GM23248 (cell line): ENCODE data around the gene GADD45G. TPM values are rescaled to one million over a fixed set of nuclear protein-coding genes. Genes with fewer than 3 reads are reported as not detected.

Source experiments
- DNase-seq: peaks from one replicate; pipeline ENCODE4 v3.0.0-alpha.2; 2015
- H2AFZ ChIP-seq: fragments of 200-600 bp; sonication (generic); 2 replicates; pipeline ENCODE4 v1.6.1; 2016; ENCODE audit warnings: antibody characterized with exemption
- H3F3A ChIP-seq: fragments of 200-600 bp; sonication (generic); 2 replicates; pipeline ENCODE4 v1.6.1; 2016; ENCODE audit warnings: mild to moderate bottlenecking, antibody characterized with exemption, mixed run types; ENCODE audit not compliant: insufficient read depth
- H3K27ac ChIP-seq: fragments of 200-600 bp; sonication (generic); 2 replicates; pipeline ENCODE4 v1.5.1; 2016; ENCODE audit warnings: mild to moderate bottlenecking
- H3K27me3 ChIP-seq: fragments of 200-600 bp; sonication (generic); replicated peaks from 2 replicates; pipeline ENCODE4 v1.6.1; 2016; ENCODE audit warnings: mild to moderate bottlenecking; ENCODE audit not compliant: insufficient read depth
- H3K36me3 ChIP-seq: fragments of 200-600 bp; sonication (generic); 2 replicates; pipeline ENCODE4 v1.6.1; 2016; ENCODE audit warnings: low read depth, mild to moderate bottlenecking
- H3K4me1 ChIP-seq: fragments of 200-600 bp; sonication (generic); 2 replicates; pipeline ENCODE4 v1.6.1; 2016; ENCODE audit warnings: mild to moderate bottlenecking; ENCODE audit not compliant: insufficient read depth
- H3K4me2 ChIP-seq: fragments of 200-600 bp; sonication (generic); one replicate; pipeline ENCODE4 v1.6.1; 2016; ENCODE audit warnings: mild to moderate bottlenecking; ENCODE audit not compliant: unreplicated experiment
- H3K4me3 ChIP-seq: fragments of 200-600 bp; sonication (generic); 2 replicates; pipeline ENCODE4 v1.5.1; 2016; ENCODE audit warnings: mild to moderate bottlenecking
- H3K79me2 ChIP-seq: fragments of 200-600 bp; sonication (generic); 2 replicates; pipeline ENCODE4 v1.6.1; 2016; ENCODE audit warnings: mild to moderate bottlenecking; ENCODE audit not compliant: insufficient read depth
- H3K9ac ChIP-seq: fragments of 200-600 bp; sonication (generic); 2 replicates; pipeline ENCODE4 v1.6.1; 2016; ENCODE audit warnings: mild to moderate bottlenecking
- H3K9me2 ChIP-seq: fragments of 200-600 bp; sonication (generic); 2 replicates; pipeline ENCODE4 v1.6.1; 2016; ENCODE audit warnings: mixed run types, mild to moderate bottlenecking, moderate library complexity; ENCODE audit not compliant: insufficient read depth
- H3K9me3 ChIP-seq: fragments of 200-600 bp; sonication (generic); one replicate; pipeline ENCODE4 v1.6.1; 2017; ENCODE audit warnings: low read depth
- H4K20me1 ChIP-seq: fragments of 200-600 bp; sonication (generic); 2 replicates; pipeline ENCODE4 v1.6.0; 2016; ENCODE audit not compliant: insufficient read depth
- EZH2 ChIP-seq: fragments of 200-600 bp; sonication (generic); IDR thresholded peaks from 2 replicates; pipeline ENCODE4 v1.6.1; 2018; ENCODE audit warnings: antibody characterized with exemption, mild to moderate bottlenecking; ENCODE audit not compliant: insufficient read depth, poor library complexity, severe bottlenecking
- EZH2phosphoT487 ChIP-seq: fragments of 200-600 bp; sonication (generic); IDR thresholded peaks from 2 replicates; pipeline ENCODE4 v1.6.1; 2018; ENCODE audit warnings: antibody characterized with exemption, moderate library complexity, mild to moderate bottlenecking, low read depth; ENCODE audit not compliant: insufficient read depth
- WGBS, 2 experiments: methylation state at CpG; one replicate each; pipeline ENCODE4 v1.1.6; 2015 to 2017; ENCODE audit warnings: low lambda C conversion rate in 2 of 2, low coverage in 1 of 2; ENCODE audit errors: missing lambda C conversion rate in 2 of 2; 5-methylcytosine and 5-hydroxymethylcytosine counted together
- in situ Hi-C: fragments of 300-500 bp; cut with MboI; formaldehyde crosslinking; loops from 2 replicates; pipeline ENCODE4 v1.15.0; 2020
- polyA plus RNA-seq: library from polyadenylated mRNA; unstranded; fragments of >200 nt; fragmentation: Nextera tagmentation; extraction: Ambion mirVana; gene quantifications from 2 replicates; pipeline ENCODE4 v1.2.1, GENCODE V29; 2016
- total RNA-seq: library from RNA; depleted of rRNA; stranded (reverse); fragments of >200 nt; shearing (Covaris generic); gene quantifications from 2 replicates; pipeline ENCODE4 v1.2.3, GENCODE V29; 2014

Gene GADD45G
- total and polyA plus RNA-seq, 2 experiments from 2014 or later: 0.54 to 1.2 TPM

- no peaks in the 10 kb centered on the region for H4K20me1 ChIP-seq
- no peaks in the 10 kb centered on the region for H3F3A ChIP-seq
- no peaks in the 10 kb centered on the region for H3K79me2 ChIP-seq
- no peaks in the 10 kb centered on the region for H3K9me3 ChIP-seq
- H3K9ac ChIP-seq: no peak overlapping the region
- DNase-seq: no peak
- WGBS, 2 experiments: 75 to 79% methylated on average over 14 of the region's 14 CpGs
- no peaks in the 10 kb centered on the region for H3K9me2 ChIP-seq
- no peaks in the 10 kb centered on the region for H3K4me1 ChIP-seq
- H3K36me3 ChIP-seq: no peaks in the 10 kb centered on the region
- H3K4me3 ChIP-seq: no peak overlapping the region
- peaks cover 24% of the 10 kb centered on the region for H3K27me3 ChIP-seq
- no peak overlapping the region for H3K4me2 ChIP-seq
- in situ Hi-C loops: no loop called here
- no peak overlapping the region for H3K27ac ChIP-seq
- H2AFZ ChIP-seq: no peak overlapping the region
- TF ChIP-seq EZH2: no peak
- no peak for TF ChIP-seq EZH2phosphoT487
Observed at GRCh38 chr9:89625721-89626687, 21.2 kb downstream of the GADD45G start.

GRCh38 chr9:89626741-89627265, 22.0 kb downstream of the GADD45G start:
- Histone ChIP-seq H3F3A (no peaks in the 10 kb centered on the region), H2AFZ (no peak overlapping the region), H3K27ac (no peak overlapping the region), H3K79me2 (no peaks in the 10 kb centered on the region), H4K20me1 (no peaks in the 10 kb centered on the region), H3K9ac (no peak overlapping the region), H3K27me3 (peaks cover 25% of the 10 kb centered on the region), H3K4me3 (no peak overlapping the region), H3K4me1 (no peaks in the 10 kb centered on the region), H3K9me2 (no peaks in the 10 kb centered on the region), H3K9me3 (no peaks in the 10 kb centered on the region), H3K4me2 (no peak overlapping the region), H3K36me3 (no peaks in the 10 kb centered on the region)
- no peak for DNase-seq
- WGBS, 2 experiments: 50 to 54% methylated on average over 11 of the region's 11 CpGs
- TF ChIP-seq EZH2phosphoT487 (no peak), EZH2 (no peak)
- in situ Hi-C loops: no loop called here

- Histone ChIP-seq H3K9ac (no peak overlapping the region), H3K4me2 (no peak overlapping the region), H3K9me3 (no peaks in the 10 kb centered on the region), H3K27ac (no peak overlapping the region), H4K20me1 (no peaks in the 10 kb centered on the region), H3K9me2 (no peaks in the 10 kb centered on the region), H3K27me3 (peaks cover 22% of the 10 kb centered on the region), H3K4me1 (no peaks in the 10 kb centered on the region), H3K4me3 (no peak overlapping the region), H2AFZ (no peak overlapping the region), H3F3A (no peaks in the 10 kb centered on the region), H3K79me2 (no peaks in the 10 kb centered on the region), H3K36me3 (no peaks in the 10 kb centered on the region)
- WGBS, 2 experiments: 52 to 59% methylated on average over 2 of the region's 2 CpGs
- TF ChIP-seq EZH2phosphoT487 (no peak), EZH2 (no peak)
- in situ Hi-C loops: no loop called here
- no peak for DNase-seq
Observed at GRCh38 chr9:89628601-89629000, 23.8 kb downstream of the GADD45G start.

GRCh38 chr9:89629081-89629976, 24.5 kb downstream of the GADD45G start:
- no peaks in the 10 kb centered on the region for H3K9me2 ChIP-seq
- no peak for DNase-seq
- no peaks in the 10 kb centered on the region for H3K4me1 ChIP-seq
- in situ Hi-C loops: no loop called here
- peaks cover 22% of the 10 kb centered on the region for H3K27me3 ChIP-seq
- no peak overlapping the region for H3K4me3 ChIP-seq
- TF ChIP-seq EZH2phosphoT487 (no peak), EZH2 (no peak)
- no peak overlapping the region for H3K4me2 ChIP-seq
- no peaks in the 10 kb centered on the region for H3K79me2 ChIP-seq
- H3F3A ChIP-seq: peaks cover 3% of the 10 kb centered on the region
- no peak overlapping the region for H3K27ac ChIP-seq
- no peaks in the 10 kb centered on the region for H3K36me3 ChIP-seq
- WGBS, 2 experiments: 67 to 73% methylated on average over 12 of the region's 12 CpGs
- no peaks in the 10 kb centered on the region for H3K9me3 ChIP-seq
- no peak overlapping the region for H2AFZ ChIP-seq
- no peak overlapping the region for H3K9ac ChIP-seq
- no peaks in the 10 kb centered on the region for H4K20me1 ChIP-seq
